ENCODE data around the gene VSTM4. TPM values are rescaled to one million over a fixed set of nuclear protein-coding genes. Genes with fewer than 3 reads are reported as not detected.

Gene VSTM4
- total and polyA plus RNA-seq, 2 experiments from 2014 or later: 9.5 to 12.3 TPM

DNA sequence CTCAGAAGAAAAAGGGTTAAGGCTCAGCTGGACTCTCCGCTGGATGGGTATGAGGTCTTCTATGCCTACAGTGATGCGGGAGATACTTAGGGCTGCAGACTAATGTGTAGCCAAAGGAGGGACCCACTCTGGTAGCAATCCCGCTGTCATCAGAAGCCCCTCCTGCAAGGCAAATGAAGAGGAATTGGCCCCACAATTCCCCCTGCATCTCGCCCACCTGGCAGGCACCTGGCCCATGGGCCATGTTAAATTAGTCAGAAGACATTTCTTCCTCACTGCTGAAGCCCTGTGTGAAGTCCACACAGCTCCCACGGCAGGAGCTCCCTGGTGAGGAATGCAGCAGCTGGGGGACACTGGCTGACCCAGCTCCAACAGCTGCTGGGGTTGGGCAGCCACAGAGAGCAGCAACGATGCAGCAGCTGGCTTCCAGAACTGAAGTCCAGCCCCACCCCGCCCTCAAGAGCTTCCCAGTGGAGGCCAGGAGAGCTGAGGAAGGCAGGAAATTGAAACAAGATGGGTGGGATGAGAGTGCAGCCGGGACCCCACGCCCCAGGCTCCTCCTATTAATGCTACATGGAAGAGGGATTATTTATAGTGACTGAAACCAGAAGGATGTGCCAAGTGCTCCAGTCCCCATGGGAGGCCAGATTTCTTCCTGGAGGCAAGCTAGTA, 5.5 kb downstream of the VSTM4 start:
- H4K20me1 ChIP-seq (ENCODE audit: insufficient read depth): no peaks in the 10 kb centered on the region
- H3K27ac ChIP-seq: no peak overlapping the region
- H3K9ac ChIP-seq: no peak overlapping the region
- in situ Hi-C loops (cut with MboI): no loop called here
- 33 to 37% methylated on average over 9 of the region's 9 CpGs for WGBS, 2 experiments (ENCODE audit: low coverage in 1 of 2, low lambda C conversion rate in 2 of 2, missing lambda C conversion rate in 2 of 2)
- no peaks in the 10 kb centered on the region for H3K9me3 ChIP-seq (ENCODE audit: low read depth)
- peaks cover 61% of the 10 kb centered on the region for H3K79me2 ChIP-seq (ENCODE audit: insufficient read depth)
- H3K4me2 ChIP-seq (ENCODE audit: unreplicated experiment): peak overlapping the region; percentile 16
- H2AFZ ChIP-seq: no peak overlapping the region
- no peaks in the 10 kb centered on the region for H3K36me3 ChIP-seq (ENCODE audit: low read depth)
- peak; percentile 81 for DNase-seq
- no peak for TF ChIP-seq EZH2 (IDR thresholded peaks at IDR 0.05; ENCODE audit: insufficient read depth, poor library complexity, severe bottlenecking)
- no peak for TF ChIP-seq EZH2phosphoT487 (IDR thresholded peaks at IDR 0.05; ENCODE audit: insufficient read depth, low read depth)
- H3F3A ChIP-seq (ENCODE audit: insufficient read depth): peaks cover 6% of the 10 kb centered on the region
- H3K27me3 ChIP-seq (replicated peaks; ENCODE audit: insufficient read depth): no peaks in the 10 kb centered on the region
- H3K9me2 ChIP-seq (ENCODE audit: insufficient read depth): no peaks in the 10 kb centered on the region
- peaks cover 40% of the 10 kb centered on the region for H3K4me1 ChIP-seq (ENCODE audit: insufficient read depth)
- H3K4me3 ChIP-seq: no peak overlapping the region

DNA sequence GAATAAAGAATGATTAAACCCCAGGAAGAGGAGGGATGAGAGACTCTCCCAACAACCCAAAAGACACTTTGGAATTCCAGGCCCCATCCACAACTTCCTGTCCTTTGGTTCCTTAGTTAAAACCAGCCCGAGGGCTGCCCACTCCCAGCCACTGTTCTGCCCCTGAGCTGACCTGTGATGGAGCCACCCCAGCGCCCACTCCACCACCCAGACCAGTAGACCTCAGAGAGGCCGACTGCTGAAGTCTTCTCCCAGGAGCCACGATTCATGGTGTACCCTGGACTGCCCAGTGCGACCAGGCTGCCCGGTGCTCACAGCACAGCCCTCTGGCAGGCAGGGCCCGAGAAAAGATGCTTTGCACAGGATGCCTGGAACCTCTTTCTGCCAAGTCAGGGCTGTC, 6.7 kb downstream of the VSTM4 start:
- H3K27me3 ChIP-seq (replicated peaks; ENCODE audit: insufficient read depth): no peaks in the 10 kb centered on the region
- no peak for TF ChIP-seq EZH2phosphoT487 (IDR thresholded peaks at IDR 0.05; ENCODE audit: insufficient read depth, low read depth)
- no peak for TF ChIP-seq EZH2 (IDR thresholded peaks at IDR 0.05; ENCODE audit: insufficient read depth, poor library complexity, severe bottlenecking)
- H4K20me1 ChIP-seq (ENCODE audit: insufficient read depth): no peaks in the 10 kb centered on the region
- H3K9ac ChIP-seq: no peak overlapping the region
- no peak for DNase-seq
- no peak overlapping the region for H2AFZ ChIP-seq
- no peak overlapping the region for H3K27ac ChIP-seq
- H3K4me1 ChIP-seq (ENCODE audit: insufficient read depth): peaks cover 29% of the 10 kb centered on the region
- H3K4me3 ChIP-seq: no peak overlapping the region
- no peaks in the 10 kb centered on the region for H3K36me3 ChIP-seq (ENCODE audit: low read depth)
- no peak overlapping the region for H3K4me2 ChIP-seq (ENCODE audit: unreplicated experiment)
- H3K79me2 ChIP-seq (ENCODE audit: insufficient read depth): peaks cover 65% of the 10 kb centered on the region
- no peaks in the 10 kb centered on the region for H3F3A ChIP-seq (ENCODE audit: insufficient read depth)
- WGBS, 2 experiments (ENCODE audit: low coverage in 1 of 2, low lambda C conversion rate in 2 of 2, missing lambda C conversion rate in 2 of 2): 93% methylated on average over 7 of the region's 7 CpGs
- no peaks in the 10 kb centered on the region for H3K9me3 ChIP-seq (ENCODE audit: low read depth)
- in situ Hi-C loops (cut with MboI): no loop called here
- no peaks in the 10 kb centered on the region for H3K9me2 ChIP-seq (ENCODE audit: insufficient read depth)

- H3K79me2 ChIP-seq (ENCODE audit: insufficient read depth): peaks cover 59% of the 10 kb centered on the region
- H3K9ac ChIP-seq: no peak overlapping the region
- no peak overlapping the region for H3K4me2 ChIP-seq (ENCODE audit: unreplicated experiment)
- H3K27me3 ChIP-seq (replicated peaks; ENCODE audit: insufficient read depth): no peaks in the 10 kb centered on the region
- no peaks in the 10 kb centered on the region for H4K20me1 ChIP-seq (ENCODE audit: insufficient read depth)
- DNase-seq: no peak
- TF ChIP-seq EZH2phosphoT487 (IDR thresholded peaks at IDR 0.05; ENCODE audit: insufficient read depth, low read depth) (no peak), EZH2 (IDR thresholded peaks at IDR 0.05; ENCODE audit: insufficient read depth, poor library complexity, severe bottlenecking) (no peak)
- no peak overlapping the region for H3K27ac ChIP-seq
- no peaks in the 10 kb centered on the region for H3K9me2 ChIP-seq (ENCODE audit: insufficient read depth)
- no peaks in the 10 kb centered on the region for H3K9me3 ChIP-seq (ENCODE audit: low read depth)
- peaks cover 22% of the 10 kb centered on the region for H3K4me1 ChIP-seq (ENCODE audit: insufficient read depth)
- H3K4me3 ChIP-seq: no peak overlapping the region
- in situ Hi-C loops (cut with MboI): no loop called here
- H3F3A ChIP-seq (ENCODE audit: insufficient read depth): no peaks in the 10 kb centered on the region
- WGBS, 2 experiments (ENCODE audit: low coverage in 1 of 2, low lambda C conversion rate in 2 of 2, missing lambda C conversion rate in 2 of 2): 99% methylated on average over 8 of the region's 8 CpGs
- H3K36me3 ChIP-seq (ENCODE audit: low read depth): no peaks in the 10 kb centered on the region
- no peak overlapping the region for H2AFZ ChIP-seq
Observed at GRCh38 chr10:49107887-49108267, 7.4 kb downstream of the VSTM4 start.

GRCh38 chr10:49107111-49107886, 8.0 kb downstream of the VSTM4 start:
- Histone ChIP-seq H3K9ac (no peak overlapping the region), H3K4me1 (ENCODE audit: insufficient read depth) (peaks cover 22% of the 10 kb centered on the region), H3K27ac (no peak overlapping the region), H3K4me2 (ENCODE audit: unreplicated experiment) (no peak overlapping the region), H3F3A (ENCODE audit: insufficient read depth) (no peaks in the 10 kb centered on the region), H3K4me3 (no peak overlapping the region), H3K9me2 (ENCODE audit: insufficient read depth) (no peaks in the 10 kb centered on the region), H3K36me3 (ENCODE audit: low read depth) (no peaks in the 10 kb centered on the region), H4K20me1 (ENCODE audit: insufficient read depth) (no peaks in the 10 kb centered on the region), H2AFZ (no peak overlapping the region), H3K79me2 (ENCODE audit: insufficient read depth) (peaks cover 54% of the 10 kb centered on the region), H3K27me3 (replicated peaks; ENCODE audit: insufficient read depth) (no peaks in the 10 kb centered on the region), H3K9me3 (ENCODE audit: low read depth) (no peaks in the 10 kb centered on the region)
- TF ChIP-seq EZH2phosphoT487 (IDR thresholded peaks at IDR 0.05; ENCODE audit: insufficient read depth, low read depth): no peak
- no peak for TF ChIP-seq EZH2 (IDR thresholded peaks at IDR 0.05; ENCODE audit: insufficient read depth, poor library complexity, severe bottlenecking)
- no peak for DNase-seq
- 97% methylated on average over 17 of the region's 17 CpGs for WGBS, 2 experiments (ENCODE audit: low coverage in 1 of 2, low lambda C conversion rate in 2 of 2, missing lambda C conversion rate in 2 of 2)
- in situ Hi-C loops (cut with MboI): no loop called here
